Lower lobe of right lung (tissue), 2 donors: ENCODE data around the gene SRP68. TPM values are rescaled to one million over a fixed set of nuclear protein-coding genes. Genes with fewer than 3 reads are reported as not detected.
"Not testable (repeated sequence)": the region's sequence is repeated elsewhere in the genome, so short reads cannot be mapped to it uniquely, and the experiment has no call there.

ENCODE experiments used
- ATAC-seq, 2 donors: fragments of 200-7000 bp; cut with Tn5 transposase; one replicate each; pipeline ENCODE4 v1.9.1; 2020 to 2022; ENCODE audit warnings: mild to moderate bottlenecking in 2 of 2, moderate library complexity in 2 of 2
- DNase-seq: peaks from one replicate; pipeline ENCODE4 v3.0.0-alpha.2; 2020
- H3K27ac ChIP-seq: fragments of 200-600 bp; one replicate; pipeline ENCODE4 v1.8.0; 2022
- H3K27me3 ChIP-seq: fragments of 200-600 bp; one replicate; pipeline ENCODE4 v1.8.0; 2022; ENCODE audit warnings: low read depth
- H3K36me3 ChIP-seq: fragments of 200-600 bp; one replicate; pipeline ENCODE4 v1.8.0; 2022; ENCODE audit warnings: mild to moderate bottlenecking
- H3K4me1 ChIP-seq: fragments of 200-600 bp; one replicate; pipeline ENCODE4 v1.8.0; 2022
- H3K4me3 ChIP-seq: fragments of 200-600 bp; one replicate; pipeline ENCODE4 v1.8.0; 2022; ENCODE audit warnings: mild to moderate bottlenecking
- H3K9me3 ChIP-seq: fragments of 200-600 bp; one replicate; pipeline ENCODE4 v1.8.0; 2022
- CTCF ChIP-seq: fragments of 200-600 bp; IDR thresholded peaks from one replicate; pipeline ENCODE4 v1.8.0; 2022; ENCODE audit warnings: antibody characterized with exemption, mild to moderate bottlenecking
- intact Hi-C: fragments of 100-400 bp; cut with DNase I; formaldehyde crosslinking; loops from one replicate; pipeline ENCODE4 v1.11.0; 2022
- total RNA-seq: library from RNA; stranded (reverse); fragmentation: NEBNext Ultra II Directional; extraction: Animal tissue kit (Norgen Biotek cat#: 25700); gene quantifications from one replicate; pipeline ENCODE4 v1.2.1, GENCODE V29; 2021
- donor health status: DM: no; HTN: yes; CAD: no; lungs with severe emphysema.

The SRP68 gene
- total RNA-seq, 1 donor from 2014 or later = 65.0 TPM

- no peak for DNase-seq
- Histone ChIP-seq H3K36me3 (peaks cover 7% of the 10 kb centered on the region), H3K9me3 (no peaks in the 10 kb centered on the region), H3K27ac (no peak within 1 kb of the TSS), H3K27me3 (peaks cover 62% of the 10 kb centered on the region), H3K4me3 (peak within 1 kb of the TSS; percentile 21), H3K4me1 (peaks cover 61% of the 10 kb centered on the region)
- TF ChIP-seq CTCF = no peak
- ATAC-seq = no peak
- intact Hi-C loops = no loop called here
Observed at GRCh38 chr17:76074390-76075363, 2.4 kb upstream of the SRP68 start, which contains the start of gene GALR2. TSS of gene GALR2 (plus strand) at chr17:76074781. CDS start at chr17:76074884, 103 bp downstream.

- Histone ChIP-seq H3K4me3 (peak overlapping the region; percentile 80), H3K9me3 (no peaks in the 10 kb centered on the region), H3K36me3 (peaks cover 36% of the 10 kb centered on the region), H3K27me3 (peaks cover 33% of the 10 kb centered on the region), H3K4me1 (peaks cover 54% of the 10 kb centered on the region), H3K27ac (peak overlapping the region; percentile 72)
- no peak for DNase-seq
- intact Hi-C loops = no loop called here
- ATAC-seq = no peak
- TF ChIP-seq CTCF = no peak
Observed at GRCh38 chr17:76071531-76072147, 678 bp downstream of the SRP68 start.

GRCh38 chr17:76065775-76066174 lies 6.5 kb downstream of the SRP68 start:
- ATAC-seq (no peak), DNase-seq (no peak)
- Histone ChIP-seq H3K36me3 (peaks cover 91% of the 10 kb centered on the region), H3K27me3 (no peaks in the 10 kb centered on the region), H3K4me1 (peaks cover 13% of the 10 kb centered on the region), H3K27ac (no peak overlapping the region), H3K9me3 (no peaks in the 10 kb centered on the region), H3K4me3 (no peak overlapping the region)
- no peak for TF ChIP-seq CTCF
- intact Hi-C loops = no loop called here

- intact Hi-C loops = no loop called here
- DNase-seq = no peak
- H3K4me1 ChIP-seq = no peaks in the 10 kb centered on the region
- no peaks in the 10 kb centered on the region for H3K27me3 ChIP-seq
- H3K9me3 ChIP-seq = no peaks in the 10 kb centered on the region
- H3K4me3 ChIP-seq = no peak overlapping the region
- peaks cover 97% of the 10 kb centered on the region for H3K36me3 ChIP-seq
- no peak overlapping the region for H3K27ac ChIP-seq
- no peak for TF ChIP-seq CTCF
- no peak for ATAC-seq
Observed at GRCh38 chr17:76063875-76064546, 8.3 kb downstream of the SRP68 start.

- DNase-seq, H3K27ac ChIP-seq, H3K4me1 ChIP-seq, intact Hi-C loops, H3K9me3 ChIP-seq, H3K4me3 ChIP-seq, H3K27me3 ChIP-seq, ATAC-seq: not testable (repeated sequence)
- peaks cover 97% of the 10 kb centered on the region for H3K36me3 ChIP-seq
Observed at GRCh38 chr17:76058264-76058663, 14.1 kb downstream of the SRP68 start.
